SIG-M5 (cell line): Measurements from ENCODE around the gene ERRFI1.

Experiments used
- DNase-seq: peaks from one replicate; lab custom pipeline; 2025; lab: John Stamatoyannopoulos, UW

Gene ERRFI1

DNA sequence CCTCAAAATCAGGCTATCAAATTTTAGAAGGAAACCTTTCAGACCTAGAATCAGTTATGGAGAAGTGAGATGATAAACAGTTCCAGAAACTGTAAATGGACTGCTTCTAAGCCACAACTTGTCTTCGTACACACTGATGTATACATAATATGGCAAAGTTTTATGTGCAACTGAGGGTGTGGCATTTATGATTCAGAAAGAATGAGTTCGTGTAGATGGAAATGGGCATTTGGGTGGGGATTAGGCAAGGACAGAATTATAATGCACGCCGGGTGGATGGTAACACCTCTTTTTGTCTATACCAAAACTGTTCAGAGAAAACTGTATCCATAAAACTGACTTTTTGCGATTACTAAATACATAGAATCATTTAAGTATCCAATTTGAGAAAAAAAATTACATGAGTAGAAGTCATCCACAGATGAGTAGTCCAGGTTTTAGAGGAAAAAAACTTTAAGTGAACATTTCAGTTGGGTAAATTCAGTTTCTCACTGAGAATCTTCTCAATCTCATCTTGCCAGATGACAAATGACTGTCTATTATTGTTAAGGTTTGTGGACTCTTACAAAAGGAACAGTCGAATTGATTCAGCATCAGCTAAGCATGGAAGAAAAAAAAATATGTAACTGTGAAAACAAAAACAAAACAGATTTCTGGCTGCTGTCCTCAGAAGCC lies 22.5 kb downstream of the ERRFI1 start:
- DNase-seq: no peak

DNA sequence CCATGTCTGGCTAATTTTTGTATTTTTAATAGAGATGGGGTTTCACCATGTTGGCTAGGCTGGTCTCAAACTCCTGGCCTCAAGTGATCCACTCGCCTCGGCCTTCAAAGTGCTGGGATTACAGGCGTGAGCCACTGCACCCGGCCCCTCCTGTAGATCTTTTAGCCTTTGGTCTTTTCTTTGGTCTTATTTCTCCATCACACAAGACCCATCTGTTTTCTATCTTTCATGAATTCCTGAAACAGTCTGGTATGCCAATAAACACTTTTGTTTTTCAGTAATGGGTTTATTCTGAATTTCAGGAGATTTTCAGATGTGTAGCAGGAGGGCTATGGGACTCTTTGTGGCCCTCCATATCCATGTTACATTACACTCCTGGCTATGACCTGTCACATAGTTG lies 23.2 kb downstream of the ERRFI1 start:
- no peak for DNase-seq

DNA sequence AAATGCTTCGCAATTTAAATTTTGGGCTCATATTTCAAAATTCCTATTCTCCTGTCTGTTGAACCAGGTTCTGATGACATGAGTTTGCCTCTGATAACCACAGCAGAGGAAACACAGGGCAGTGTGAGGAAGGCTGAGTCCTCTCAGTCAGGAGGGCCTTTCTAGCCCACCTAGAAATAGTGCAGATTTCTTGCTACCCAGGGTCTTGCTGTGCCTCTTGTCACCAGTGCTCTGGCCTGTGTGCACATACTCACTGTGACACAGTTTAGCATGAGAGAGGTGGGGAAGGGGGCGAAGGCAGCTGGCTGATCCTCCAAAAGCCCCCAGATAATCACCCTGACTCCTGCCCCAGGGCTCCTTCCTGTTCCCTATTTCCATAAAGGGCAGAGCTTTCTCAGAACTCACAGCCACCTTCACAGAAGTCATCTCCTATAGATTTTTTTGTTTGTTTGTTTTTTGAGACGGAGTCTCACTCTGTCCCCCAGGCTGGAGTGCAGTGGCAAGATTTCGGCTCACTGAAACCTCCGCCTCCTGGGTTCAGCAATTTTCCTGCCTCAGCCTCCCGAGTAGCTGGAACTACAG lies 23.7 kb downstream of the ERRFI1 start:
- DNase-seq: no peak

DNA sequence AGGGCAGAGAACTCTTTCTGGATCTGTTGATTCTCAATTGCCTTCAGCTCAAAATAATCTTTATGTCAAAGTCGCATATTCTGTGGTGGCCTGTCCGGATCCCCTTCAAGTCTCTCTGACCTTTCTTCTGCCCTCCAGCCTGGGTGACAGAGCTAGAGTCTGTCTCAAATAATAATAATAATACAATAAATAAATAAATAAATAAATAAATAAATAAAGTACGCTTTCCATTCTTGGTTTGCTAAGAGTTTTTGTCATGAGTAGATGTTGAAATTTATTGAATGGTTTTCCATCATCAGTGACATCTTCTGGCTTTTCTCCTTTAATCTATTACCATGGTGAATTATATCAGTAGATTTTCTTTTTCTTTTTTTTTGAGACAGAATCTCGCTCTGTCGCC lies 30.7 kb downstream of the ERRFI1 start:
- no peak for DNase-seq

- DNase-seq: no peak
These were observed 31.3 kb downstream of the ERRFI1 start for GRCh38 chr1:7994827-7995226.

DNA sequence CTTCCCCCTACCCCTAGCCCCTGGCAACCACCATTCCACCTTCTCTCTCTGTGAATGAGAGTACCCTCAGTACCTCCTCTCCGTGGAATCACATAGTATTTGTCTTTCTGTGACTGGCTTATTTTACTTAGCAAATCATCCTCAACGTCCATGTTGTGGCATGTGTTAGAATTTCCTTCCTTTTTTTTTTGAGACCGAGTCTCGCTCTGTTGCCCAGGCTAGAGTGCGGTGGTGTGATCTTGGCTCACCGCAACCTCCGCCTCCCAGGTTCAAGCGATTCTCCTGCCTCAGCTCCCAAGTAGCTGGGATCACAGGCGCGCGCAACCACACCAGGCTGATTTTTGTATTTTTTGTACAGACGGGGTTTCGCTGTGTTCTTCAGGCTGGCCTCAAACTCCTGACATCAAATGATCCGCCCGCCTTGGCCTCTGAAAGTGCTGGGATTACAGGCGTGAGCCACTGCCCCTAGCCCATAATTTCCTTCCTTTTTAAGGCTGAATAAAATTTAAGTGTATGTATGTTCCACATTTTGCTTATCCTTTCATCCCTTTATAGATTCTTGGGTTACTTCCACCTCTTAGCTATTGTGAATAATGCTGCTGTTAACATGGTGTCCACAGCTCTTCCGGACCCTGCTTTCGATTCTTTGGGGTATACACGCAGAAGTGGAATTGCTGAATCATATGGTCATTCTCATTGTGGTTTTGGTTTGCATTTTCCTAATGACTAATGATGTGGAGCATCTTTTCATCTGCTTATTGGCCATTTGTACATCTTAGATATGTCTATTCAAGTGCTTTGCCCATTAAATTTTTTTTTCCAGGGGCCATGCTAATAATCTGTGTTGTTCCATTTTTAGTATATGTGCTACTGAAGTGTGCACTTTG lies 32.3 kb downstream of the ERRFI1 start:
- DNase-seq: no peak

DNA sequence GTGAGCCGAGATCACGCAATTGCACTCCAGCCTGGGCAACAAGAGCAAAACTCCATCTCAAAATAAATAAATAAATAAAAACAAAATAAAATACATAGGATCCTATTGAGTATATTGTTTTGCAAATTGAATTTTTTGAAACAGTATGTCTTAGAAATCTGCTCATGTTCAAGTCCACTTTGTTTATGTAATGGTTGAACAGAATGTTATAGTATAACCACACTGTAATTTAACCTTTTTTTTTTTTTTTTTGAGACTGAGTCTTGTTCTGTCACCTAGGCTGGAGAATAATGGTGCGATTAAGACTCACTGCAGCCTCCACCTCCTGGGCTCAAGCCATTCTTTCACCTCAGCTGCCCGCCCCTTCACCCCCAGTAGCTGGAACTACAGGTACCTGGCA lies 33.2 kb downstream of the ERRFI1 start:
- DNase-seq: no peak

DNA sequence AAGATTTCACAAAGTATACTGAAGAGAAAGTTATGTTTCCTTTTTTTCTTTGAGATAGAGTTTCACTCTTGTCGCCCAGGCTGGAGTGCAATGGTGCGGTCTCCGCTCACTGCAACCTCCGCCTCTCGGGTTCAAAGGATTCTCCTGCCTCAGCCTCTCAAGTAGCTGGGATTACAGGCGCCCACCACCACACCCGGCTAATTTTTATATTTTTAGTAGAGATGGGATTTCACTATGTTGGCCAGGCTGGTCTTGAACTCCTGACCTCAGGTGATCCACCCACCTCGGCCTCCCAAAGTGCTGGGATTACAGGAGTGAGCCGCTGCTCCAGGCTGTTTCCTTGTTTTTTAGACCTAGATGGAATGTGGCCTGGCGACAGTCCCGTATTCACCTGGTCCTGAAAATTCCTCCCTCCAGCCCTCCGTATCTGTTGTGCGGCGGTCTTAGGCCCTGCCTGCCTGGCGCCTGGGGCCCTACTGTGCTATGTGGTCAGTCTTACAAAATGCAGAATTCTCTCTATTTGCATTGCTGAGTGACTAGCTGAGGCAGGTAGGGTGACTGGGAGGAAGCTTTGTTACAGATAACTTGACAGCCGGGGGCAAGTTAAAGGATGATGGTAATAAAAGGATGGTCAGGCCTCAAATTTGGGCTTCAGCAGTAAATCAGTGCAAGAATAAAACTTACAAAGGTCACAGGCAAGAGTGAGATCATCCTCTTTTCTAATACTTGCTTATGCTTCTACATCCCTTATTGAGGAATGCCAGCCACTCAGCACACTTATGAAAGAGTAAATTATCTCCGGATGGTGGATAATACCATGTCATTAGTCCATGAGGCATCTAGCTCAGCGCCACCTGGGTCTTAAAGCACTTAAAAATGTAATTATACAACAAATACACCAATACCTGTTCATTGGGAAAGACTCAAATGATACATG lies 34.3 kb downstream of the ERRFI1 start:
- no peak for DNase-seq

DNA sequence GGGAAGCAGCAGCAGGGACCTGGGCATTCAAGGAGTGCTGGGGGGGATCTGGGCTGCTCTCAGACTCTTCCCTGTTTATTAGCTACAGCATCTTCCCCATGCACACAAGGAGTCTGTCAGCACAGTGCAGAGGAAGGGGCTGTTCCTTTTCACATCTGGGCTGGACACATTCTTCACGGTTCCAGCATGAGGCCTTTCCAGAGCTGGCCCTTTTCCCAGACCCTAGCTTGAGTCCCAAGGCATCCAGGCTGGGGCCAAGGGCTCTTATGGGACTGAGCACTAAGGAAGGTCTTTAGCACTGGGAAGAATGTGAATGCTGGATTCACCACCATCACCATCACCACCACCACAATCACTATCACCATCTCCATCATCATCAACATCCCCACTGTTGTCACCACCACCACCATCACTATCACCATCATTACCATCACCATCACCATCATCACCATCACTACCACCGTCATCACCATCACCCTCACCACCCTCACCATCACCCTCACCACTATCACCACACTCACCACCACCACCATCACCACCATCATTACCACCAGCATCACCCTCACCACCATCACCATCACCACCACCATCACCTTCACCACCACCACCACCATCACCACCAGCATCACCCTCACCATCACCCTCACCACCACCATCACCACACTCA lies 36.2 kb downstream of the ERRFI1 start:
- no peak for DNase-seq

DNA sequence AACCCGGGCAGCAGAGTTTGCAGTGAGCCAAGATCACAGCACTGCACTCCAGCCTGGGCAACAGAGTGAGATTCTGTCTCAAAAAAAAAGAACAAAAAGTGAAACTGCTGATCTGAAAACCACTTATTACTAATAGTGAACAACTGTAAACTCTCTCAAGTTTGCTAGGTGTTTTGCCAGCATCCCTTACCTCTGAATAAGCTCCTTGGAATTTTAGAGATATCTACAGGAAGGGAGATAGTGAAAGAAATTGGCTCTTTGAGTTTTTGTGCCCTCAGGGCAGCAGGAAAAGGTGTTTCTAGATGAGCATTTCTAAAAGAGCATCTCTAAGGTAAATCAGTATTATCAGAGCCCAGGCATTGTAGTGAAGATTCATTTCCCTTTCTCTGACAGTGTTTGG lies 37.5 kb downstream of the ERRFI1 start:
- DNase-seq: no peak

GRCh38 chr1:7987528-7987927 lies 38.6 kb downstream of the ERRFI1 start:
- no peak for DNase-seq

- DNase-seq: no peak
These were observed 40.1 kb downstream of the ERRFI1 start for GRCh38 chr1:7985851-7986612.

- no peak for DNase-seq
These were observed 41.3 kb downstream of the ERRFI1 start for GRCh38 chr1:7984811-7985210.

DNA sequence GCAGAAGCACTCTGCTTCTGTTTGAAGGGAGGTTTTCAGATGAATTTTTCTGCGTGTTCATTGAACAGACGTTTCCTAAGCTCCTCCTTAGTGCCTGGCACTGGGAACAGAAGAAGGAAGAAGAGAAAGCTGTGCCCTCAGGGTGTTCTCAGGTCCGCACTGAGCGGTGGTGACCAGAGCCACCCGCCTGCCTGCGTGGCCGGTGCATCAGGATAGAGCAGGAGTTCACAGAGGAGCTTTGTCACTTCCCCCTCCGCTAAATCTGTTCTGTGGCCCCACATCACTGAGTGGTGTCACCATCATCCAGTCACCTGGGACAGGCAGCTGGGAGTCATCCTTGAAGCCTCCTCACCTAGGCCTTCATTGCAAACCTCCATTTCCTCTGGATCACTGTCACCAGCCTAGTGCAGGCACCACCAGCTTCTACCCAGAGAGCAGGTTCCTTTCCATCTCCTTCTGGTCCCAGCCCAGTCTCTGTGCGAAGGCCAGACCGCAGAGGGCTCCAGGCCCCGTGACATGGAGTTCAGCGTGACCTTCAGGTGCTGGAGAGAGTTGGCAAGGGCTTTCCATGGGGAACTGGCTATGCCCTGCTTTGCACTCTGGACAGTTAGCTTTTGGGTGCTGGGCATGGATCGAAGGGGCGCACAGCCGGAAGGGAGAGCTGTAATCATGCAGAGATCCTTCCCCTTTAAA lies 42.9 kb downstream of the ERRFI1 start:
- no peak for DNase-seq

GRCh38 chr1:7980984-7981383 lies 45.1 kb downstream of the ERRFI1 start:
- no peak for DNase-seq

GRCh38 chr1:7975212-7975865 lies 50.8 kb downstream of the ERRFI1 start:
- no peak for DNase-seq

DNA sequence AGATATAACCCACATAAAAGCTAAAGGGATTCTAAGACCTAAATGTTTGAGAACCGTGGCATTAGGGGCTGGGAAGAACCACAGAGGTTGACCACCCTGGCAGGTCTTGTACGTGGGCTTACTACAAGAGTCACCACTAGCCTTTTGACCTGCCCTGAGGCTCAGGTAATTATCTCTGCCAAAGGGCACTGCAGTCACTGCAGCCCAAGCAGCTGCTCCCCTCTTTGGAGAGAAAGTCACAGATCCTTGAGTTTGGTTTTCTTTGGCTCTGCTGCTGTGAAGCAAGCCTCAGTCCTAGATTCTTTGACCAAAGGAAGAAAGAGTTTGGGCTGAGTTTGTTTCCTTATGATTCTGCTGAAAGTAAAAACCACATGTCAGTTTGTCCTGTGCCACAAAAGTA lies 53.0 kb downstream of the ERRFI1 start:
- no peak for DNase-seq

GRCh38 chr1:7972285-7972684 lies 53.8 kb downstream of the ERRFI1 start:
- no peak for DNase-seq

DNA sequence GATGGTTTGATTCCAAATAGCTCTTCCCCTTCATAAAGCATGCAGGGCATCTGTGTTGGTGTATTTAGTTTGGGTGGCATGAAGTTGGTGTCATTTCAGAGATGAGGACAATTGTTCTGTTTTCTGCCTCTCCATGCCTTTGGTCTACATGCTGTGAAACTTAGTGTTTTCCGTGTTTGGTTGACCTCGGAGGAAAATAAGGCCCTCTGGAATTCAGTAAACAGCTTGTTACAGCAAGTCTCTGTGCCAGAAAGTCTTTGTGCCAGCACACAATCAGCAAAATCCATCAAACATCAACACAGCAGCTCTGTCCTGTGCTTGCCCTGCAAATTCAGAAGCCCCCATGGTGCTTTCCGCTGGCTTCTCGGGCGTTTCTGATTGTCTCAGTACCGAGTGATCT lies 55.1 kb downstream of the ERRFI1 start:
- DNase-seq: no peak

- no peak for DNase-seq
These were observed 55.9 kb downstream of the ERRFI1 start for GRCh38 chr1:7970246-7970645.
